Measurements from ENCODE around the gene ANXA6. TPM values are rescaled to one million over a fixed set of nuclear protein-coding genes. Genes with fewer than 3 reads are reported as not detected.

Gene ANXA6
- total and polyA plus RNA-seq, 9 of the 15 experiments (the other 6 are each of a cell fraction or from before 2014, with no cell fraction given): 0.70 to 13.2 (median 8.3) TPM

GRCh38 chr5:151144922-151145321 is 12.7 kb downstream of the ANXA6 start (continued):
- TF ChIP-seq THAP12 (CRISPR knock-in tag; IDR thresholded peaks at IDR 0.05) (no peak), E2F6 (IDR thresholded peaks at IDR 0.05; ENCODE audit: borderline replicate concordance in 1 of 2, extremely low read depth in 1 of 2, insufficient read depth in 1 of 2, insufficient read length in 1 of 2, low read depth in 1 of 2, low read length in 1 of 2, poor library complexity in 1 of 2, severe bottlenecking in 1 of 2) (no peak), STAT5B (CRISPR knock-in tag; IDR thresholded peaks at IDR 0.05) (no peak), ZBED1 (IDR thresholded peaks at IDR 0.05) (no peak), NFATC3 (IDR thresholded peaks at IDR 0.05) (no peak), TAF1 (IDR thresholded peaks at IDR 0.05; ENCODE audit: control insufficient read depth, extremely low read depth, insufficient read depth, low read length, severe bottlenecking) (no peak), ZHX1 (conservative IDR thresholded peaks at IDR 0.05; ENCODE audit: low read length) (no peak), MYBL2 (IDR thresholded peaks at IDR 0.05; ENCODE audit: low read depth) (no peak), MYBL2 (CRISPR knock-in tag; IDR thresholded peaks at IDR 0.05; ENCODE audit: borderline replicate concordance) (no peak), ZNF217 (CRISPR knock-in tag; IDR thresholded peaks at IDR 0.05) (no peak), GTF2B (IDR thresholded peaks at IDR 0.05; ENCODE audit: extremely low read depth, insufficient read length) (no peak), ZNF347 (CRISPR knock-in tag; IDR thresholded peaks at IDR 0.05; ENCODE audit: low read depth) (no peak)
